HepG2 (cell line): ENCODE data around the gene UVSSA. TPM values are rescaled to one million over a fixed set of nuclear protein-coding genes. Genes with fewer than 3 reads are reported as not detected.

Experiments
- BATF2 ChIP-seq: sonication (generic); formaldehyde crosslinking; IDR thresholded peaks from 2 replicates; pipeline ENCODE4 v1.8.0; 2022; ENCODE audit warnings: mild to moderate bottlenecking, missing genetic modification reagents, moderate library complexity
- DZIP1 ChIP-seq: sonication (generic); formaldehyde crosslinking; IDR thresholded peaks from 2 replicates; pipeline ENCODE4 v1.5.0; 2020; ENCODE audit warnings: mild to moderate bottlenecking, missing genetic modification reagents
- HMGXB3 ChIP-seq: sonication (generic); formaldehyde crosslinking; IDR thresholded peaks from 2 replicates; pipeline ENCODE4 v1.4.0; 2020; ENCODE audit warnings: missing genetic modification reagents, borderline replicate concordance
- MAFG ChIP-seq: sonication (generic); formaldehyde crosslinking; IDR thresholded peaks from 2 replicates; pipeline ENCODE4 v1.5.1; 2020; ENCODE audit warnings: mild to moderate bottlenecking, missing genetic modification reagents
- MLXIP ChIP-seq: sonication (generic); formaldehyde crosslinking; IDR thresholded peaks from 2 replicates; pipeline ENCODE4 v1.9.0; 2021; ENCODE audit warnings: missing genetic modification reagents, borderline replicate concordance
- RORA ChIP-seq: sonication (generic); formaldehyde crosslinking; IDR thresholded peaks from 2 replicates; pipeline ENCODE4 v1.5.0; 2020; ENCODE audit warnings: mild to moderate bottlenecking, missing genetic modification reagents, moderate library complexity
- SALL2 ChIP-seq: sonication (generic); formaldehyde crosslinking; IDR thresholded peaks from 2 replicates; pipeline ENCODE4 v1.8.1; 2023; ENCODE audit warnings: mild to moderate bottlenecking, missing genetic modification reagents, inconsistent platforms
- SOX5 ChIP-seq: IDR thresholded peaks from 2 replicates; pipeline ENCODE4 v1.6.1; 2016; ENCODE audit warnings: borderline replicate concordance
- ZNF24 ChIP-seq: fragments of 450-650 bp; IDR thresholded peaks from 2 replicates; pipeline ENCODE4 v1.6.1; 2017; ENCODE audit warnings: antibody characterized with exemption, mild to moderate bottlenecking
- ZNF256 ChIP-seq: sonication (generic); formaldehyde crosslinking; conservative IDR thresholded peaks from 2 replicates; pipeline ENCODE4 v1.4.0; 2020; ENCODE audit warnings: missing genetic modification reagents
- ZNF281 ChIP-seq: sonication (generic); formaldehyde crosslinking; IDR thresholded peaks from 2 replicates; pipeline ENCODE4 v1.4.0; 2020; ENCODE audit warnings: missing genetic modification reagents, borderline replicate concordance
- ZNF3 ChIP-seq: IDR thresholded peaks from 2 replicates; pipeline ENCODE4 v1.7.0; 2017; ENCODE audit warnings: inconsistent platforms
- ZNF576 ChIP-seq: sonication (generic); formaldehyde crosslinking; IDR thresholded peaks from 2 replicates; pipeline ENCODE4 v1.4.0; 2020; ENCODE audit warnings: mild to moderate bottlenecking, missing genetic modification reagents
- ZNF607 ChIP-seq: sonication (generic); formaldehyde crosslinking; IDR thresholded peaks from 2 replicates; pipeline ENCODE4 v1.5.1; 2020; ENCODE audit warnings: missing genetic modification reagents, mild to moderate bottlenecking, borderline replicate concordance
- polyA plus RNA-seq, 8 experiments: library from polyadenylated mRNA; depleted of rRNA in 3 of 8; stranded (reverse) in 7 of 8; unstranded in 1 of 8; fragments of >200 nt; fragmentation: Illumina TruSeq in 4 of 8; extraction: Trizol in 4 of 8; gene quantifications; 2 replicates each; pipeline versions ENCODE4 v1.2.1 to v1.2.3, GENCODE V29; 2011 to 2016; ENCODE audit warnings: low read depth in 4 of 8, missing spikeins in 1 of 8, mixed read lengths in 1 of 8; ENCODE audit not compliant: insufficient read depth in 1 of 8
- total RNA-seq, 5 experiments: library from RNA; depleted of rRNA; stranded (reverse); fragments of >200 nt; fragmentation: Illumina TruSeq; extraction: Trizol; gene quantifications; 2 replicates each; pipeline ENCODE4 v1.2.3, GENCODE V29; 2016; ENCODE audit warnings: low read depth in 1 of 5

Gene UVSSA
- total and polyA plus RNA-seq, 2 of the 13 experiments (the other 11 are each of a cell fraction or from before 2014, with no cell fraction given), result 4.6 to 8.4 TPM

- TF ChIP-seq MLXIP (CRISPR knock-in tag), result peak; percentile 99
- TF ChIP-seq BATF2 (CRISPR knock-in tag), result peak; percentile 100
- TF ChIP-seq SOX5 (CRISPR knock-in tag), result peak; percentile 93
- TF ChIP-seq ZNF607 (CRISPR knock-in tag), result peak; percentile 100
- TF ChIP-seq ZNF256 (CRISPR knock-in tag), result peak; percentile 100
- TF ChIP-seq ZNF24, result no peak
- peak; percentile 98 for TF ChIP-seq ZNF576 (CRISPR knock-in tag)
- peak; percentile 97; the same call in 1 of the 2 replicates for TF ChIP-seq RORA (CRISPR knock-in tag)
- TF ChIP-seq MAFG (CRISPR knock-in tag), result peak; percentile 95
- peak; percentile 97 for TF ChIP-seq ZNF3 (CRISPR knock-in tag)
- peak; percentile 100 for TF ChIP-seq SALL2 (CRISPR knock-in tag)
- TF ChIP-seq DZIP1 (CRISPR knock-in tag), result peak; percentile 100
- peak; percentile 99 for TF ChIP-seq HMGXB3 (CRISPR knock-in tag)
- peak; percentile 98 for TF ChIP-seq ZNF281 (CRISPR knock-in tag)
Observed at GRCh38 chr4:1410491-1411325, 63.7 kb downstream of the UVSSA start (continued).
